BE2C (cell line): ENCODE data around the gene SGCA.
A peak's percentile ranks its signal among the peaks of the same experiment; 100 is the strongest.

Experiments
- DNase-seq: peaks from one replicate; pipeline ENCODE4 v3.0.0-alpha.2; 2020
- H3K27me3 ChIP-seq: fragments of 250-450 bp; sonication (Bioruptor Pico); 2 replicates; pipeline ENCODE4 v1.5.1; 2020; ENCODE audit warnings: mild to moderate bottlenecking
- H3K36me3 ChIP-seq: fragments of 250-450 bp; sonication (Bioruptor Pico); 2 replicates; pipeline ENCODE4 v1.5.1; 2020; ENCODE audit warnings: mild to moderate bottlenecking
- H3K4me1 ChIP-seq: fragments of 250-450 bp; sonication (Bioruptor Pico); 2 replicates; pipeline ENCODE4 v1.5.1; 2020
- H3K4me3 ChIP-seq: 2 replicates; pipeline ENCODE4 v1.5.1; 2011; ENCODE audit warnings: low read depth, low read length
- H3K9me3 ChIP-seq: fragments of 250-450 bp; sonication (Bioruptor Pico); 2 replicates; pipeline ENCODE4 v1.5.1; 2020
- CTCF ChIP-seq: IDR thresholded peaks from 2 replicates; pipeline ENCODE4 v1.5.1; 2012; ENCODE audit warnings: mild to moderate bottlenecking, low read depth, low read length

SGCA gene

GRCh38 chr17:50139185-50139783 is 26.5 kb upstream of the SGCA start:
- Histone ChIP-seq H3K36me3 (peaks cover 95% of the 10 kb centered on the region), H3K4me3 (no peak overlapping the region), H3K9me3 (no peaks in the 10 kb centered on the region), H3K4me1 (peaks cover 13% of the 10 kb centered on the region), H3K27me3 (no peaks in the 10 kb centered on the region)
- DNase-seq: no peak
- no peak for TF ChIP-seq CTCF

GRCh38 chr17:50139950-50140885 is 25.6 kb upstream of the SGCA start:
- H3K4me1 ChIP-seq: peaks cover 11% of the 10 kb centered on the region
- H3K27me3 ChIP-seq: no peaks in the 10 kb centered on the region
- H3K4me3 ChIP-seq: peak overlapping the region; percentile 19; the same call in 1 of the 2 replicates
- TF ChIP-seq CTCF: peak; percentile 65
- peaks cover 98% of the 10 kb centered on the region for H3K36me3 ChIP-seq
- H3K9me3 ChIP-seq: no peaks in the 10 kb centered on the region
- DNase-seq: peak; percentile 89

- Histone ChIP-seq H3K9me3 (no peaks in the 10 kb centered on the region), H3K4me1 (peaks cover 11% of the 10 kb centered on the region), H3K4me3 (no peak overlapping the region), H3K27me3 (no peaks in the 10 kb centered on the region), H3K36me3 (peaks cover 98% of the 10 kb centered on the region)
- DNase-seq: no peak
- TF ChIP-seq CTCF: no peak
These were observed 24.6 kb upstream of the SGCA start for GRCh38 chr17:50141026-50141744.

GRCh38 chr17:50141745-50142110 is 24.1 kb upstream of the SGCA start:
- Histone ChIP-seq H3K4me1 (peaks cover 11% of the 10 kb centered on the region), H3K4me3 (no peak overlapping the region), H3K27me3 (no peaks in the 10 kb centered on the region), H3K36me3 (peaks cover 98% of the 10 kb centered on the region), H3K9me3 (no peaks in the 10 kb centered on the region)
- no peak for TF ChIP-seq CTCF
- no peak for DNase-seq

- Histone ChIP-seq H3K4me1 (peaks cover 11% of the 10 kb centered on the region), H3K36me3 (peaks cover 79% of the 10 kb centered on the region)
These were observed 22.2 kb upstream of the SGCA start for GRCh38 chr17:50143461-50144176.

More at GRCh38 chr17:50143461-50144176, 22.2 kb upstream of the SGCA start:
- no peaks in the 10 kb centered on the region for H3K27me3 ChIP-seq
- H3K9me3 ChIP-seq: no peaks in the 10 kb centered on the region
- no peak for DNase-seq
- H3K4me3 ChIP-seq: no peak overlapping the region
- no peak for TF ChIP-seq CTCF
